Amniotic epithelial cell (primary cell): Measurements from ENCODE around the gene OGFOD3.
A peak's percentile ranks its signal among the peaks of the same experiment; 100 is the strongest.
"Not testable (repeated sequence)": the region's sequence is repeated elsewhere in the genome, so short reads cannot be mapped to it uniquely, and the experiment has no call there.

Source experiments
- DNase-seq: peaks from one replicate; pipeline ENCODE4 v3.0.0-alpha.2; 2010; ENCODE audit warnings: low read depth

The OGFOD3 gene

DNA sequence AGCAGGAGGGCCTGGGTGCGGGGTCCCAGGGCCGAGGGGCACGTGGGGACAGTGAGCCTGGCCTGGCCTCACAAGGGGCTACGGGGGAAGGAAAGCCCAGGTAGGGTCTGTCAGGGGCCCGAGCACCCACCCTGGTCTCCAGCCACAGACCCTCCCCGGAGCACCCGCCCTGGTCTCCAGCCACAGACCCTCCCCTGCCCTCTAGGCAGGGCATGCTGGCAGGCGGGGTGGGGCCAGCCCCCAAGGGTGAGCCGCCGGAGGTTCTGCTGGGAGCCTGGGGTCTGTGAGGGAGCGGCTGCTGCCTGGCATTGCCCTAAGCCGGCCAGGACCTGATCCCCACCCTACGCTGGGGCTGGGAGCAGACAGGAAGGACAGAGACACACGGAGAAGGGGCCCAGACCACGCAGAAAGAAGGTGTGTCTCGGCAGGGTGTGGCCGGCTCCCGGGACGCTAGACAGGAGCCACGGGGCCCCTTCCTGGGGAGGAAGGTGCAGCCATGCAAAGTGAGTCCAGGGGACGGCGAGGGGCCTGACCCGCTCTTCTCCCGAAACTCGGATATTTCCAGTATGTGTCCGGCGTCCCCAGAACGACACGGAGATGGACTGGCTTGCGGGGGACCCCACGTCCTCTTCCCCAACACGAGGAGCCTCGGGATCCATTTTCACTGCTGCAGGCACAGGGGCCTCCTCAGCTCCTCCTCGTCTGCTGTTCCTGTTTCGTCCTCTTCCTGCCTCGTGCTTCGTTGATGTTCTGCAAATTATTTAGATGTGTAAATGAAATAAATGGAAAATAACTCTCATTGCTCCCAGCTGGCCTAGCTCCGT is 31.3 kb downstream of the OGFOD3 start:
- no peak for DNase-seq

DNA sequence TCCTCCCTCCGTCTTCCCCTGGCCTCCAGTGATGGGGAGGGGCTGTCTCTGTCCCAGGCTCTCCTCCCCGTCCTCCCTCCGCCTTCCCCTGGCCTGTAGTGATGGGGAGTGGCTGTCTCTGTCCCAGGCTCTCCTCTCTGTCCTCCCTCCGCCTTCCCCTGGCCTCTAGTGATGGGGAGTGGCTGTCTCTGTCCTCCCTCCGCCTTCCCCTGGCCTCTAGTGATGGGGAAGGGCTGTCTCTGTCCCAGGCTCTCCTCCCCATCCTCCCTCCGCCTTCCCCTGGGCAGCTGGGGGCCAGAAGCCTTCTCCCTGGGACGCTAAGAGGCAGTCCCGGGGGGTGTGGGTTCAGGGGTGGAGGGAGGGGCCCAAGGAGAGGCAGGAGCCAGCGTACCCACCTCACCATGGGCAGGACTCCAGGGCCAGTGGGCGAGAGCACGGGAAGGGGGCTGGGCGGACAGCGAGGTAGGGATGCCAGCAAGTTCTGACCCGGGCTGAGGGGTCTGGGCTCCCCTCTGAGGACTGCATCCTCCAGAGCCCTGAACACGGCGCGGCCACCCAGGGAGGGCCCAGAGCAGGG is 32.0 kb downstream of the OGFOD3 start:
- DNase-seq = no peak

DNA sequence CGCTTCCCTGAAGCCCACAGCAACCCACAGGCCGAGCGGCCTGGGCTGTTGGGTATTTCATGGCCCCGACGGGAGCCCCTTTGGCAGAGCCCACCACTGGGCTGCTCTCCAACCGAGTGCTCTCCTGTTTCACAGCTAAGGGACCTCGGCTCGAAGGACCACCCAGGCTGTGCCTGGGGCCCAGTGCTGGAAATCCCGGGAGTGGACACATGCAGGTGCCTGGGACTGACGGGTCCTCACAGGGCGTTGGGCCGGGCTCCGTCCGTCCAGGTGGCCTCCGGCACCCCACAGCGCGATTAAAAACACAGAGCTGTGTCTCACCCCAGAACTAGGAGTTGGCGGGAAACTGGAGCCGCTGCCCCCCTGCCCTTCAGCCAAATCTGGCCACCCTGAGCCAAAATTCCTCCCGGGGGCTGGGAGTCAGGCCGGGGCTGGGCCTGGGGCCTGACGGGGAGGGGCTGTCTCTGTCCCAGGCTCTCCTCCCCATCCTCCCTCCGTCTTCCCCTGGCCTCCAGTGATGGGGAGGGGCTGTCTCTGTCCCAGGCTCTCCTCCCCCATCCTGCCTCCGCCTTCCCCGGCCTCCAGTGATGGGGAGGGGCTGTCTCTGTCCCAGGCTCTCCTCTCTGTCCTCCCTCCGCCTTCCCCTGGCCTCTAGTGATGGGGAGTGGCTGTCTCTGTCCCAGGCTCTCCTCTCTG is 32.7 kb downstream of the OGFOD3 start:
- no peak for DNase-seq

DNA sequence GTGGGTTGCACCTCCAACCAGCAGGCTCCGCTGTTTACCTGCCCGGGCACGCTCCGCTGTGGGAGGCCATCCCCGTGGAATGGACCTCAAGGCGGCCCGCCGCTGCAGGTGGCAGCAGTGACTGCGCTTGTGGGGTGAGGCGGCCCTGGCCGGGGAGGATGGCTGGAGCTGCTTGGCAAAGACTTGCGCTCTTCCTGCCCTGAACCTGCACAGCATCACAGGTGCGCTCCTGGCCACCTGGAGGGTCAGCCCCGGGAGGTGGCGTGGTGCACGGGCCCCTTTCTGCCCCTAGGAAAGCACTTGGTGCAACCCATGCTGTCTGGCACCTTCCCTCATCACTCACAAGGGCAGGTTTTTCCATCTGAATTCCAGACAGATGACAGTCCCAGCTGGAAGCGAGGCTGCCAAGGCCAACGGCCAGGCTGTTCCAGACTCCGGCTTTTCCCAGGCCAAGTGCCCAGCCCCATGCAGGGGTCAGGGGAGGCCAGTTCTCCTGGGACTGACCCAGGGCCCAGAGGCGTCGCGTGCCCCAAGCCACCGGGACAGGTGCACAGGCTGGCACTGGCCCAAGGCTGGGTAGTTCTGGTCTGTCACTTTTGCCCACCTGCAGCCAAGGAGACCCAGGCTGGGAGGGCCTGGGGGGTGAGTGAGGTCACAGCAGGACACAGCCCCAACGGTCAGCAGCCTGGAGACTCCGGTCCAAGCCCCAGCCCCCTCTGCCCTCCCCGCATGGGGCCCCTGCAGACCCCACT is 33.5 kb downstream of the OGFOD3 start:
- peak; percentile 62 for DNase-seq

DNA sequence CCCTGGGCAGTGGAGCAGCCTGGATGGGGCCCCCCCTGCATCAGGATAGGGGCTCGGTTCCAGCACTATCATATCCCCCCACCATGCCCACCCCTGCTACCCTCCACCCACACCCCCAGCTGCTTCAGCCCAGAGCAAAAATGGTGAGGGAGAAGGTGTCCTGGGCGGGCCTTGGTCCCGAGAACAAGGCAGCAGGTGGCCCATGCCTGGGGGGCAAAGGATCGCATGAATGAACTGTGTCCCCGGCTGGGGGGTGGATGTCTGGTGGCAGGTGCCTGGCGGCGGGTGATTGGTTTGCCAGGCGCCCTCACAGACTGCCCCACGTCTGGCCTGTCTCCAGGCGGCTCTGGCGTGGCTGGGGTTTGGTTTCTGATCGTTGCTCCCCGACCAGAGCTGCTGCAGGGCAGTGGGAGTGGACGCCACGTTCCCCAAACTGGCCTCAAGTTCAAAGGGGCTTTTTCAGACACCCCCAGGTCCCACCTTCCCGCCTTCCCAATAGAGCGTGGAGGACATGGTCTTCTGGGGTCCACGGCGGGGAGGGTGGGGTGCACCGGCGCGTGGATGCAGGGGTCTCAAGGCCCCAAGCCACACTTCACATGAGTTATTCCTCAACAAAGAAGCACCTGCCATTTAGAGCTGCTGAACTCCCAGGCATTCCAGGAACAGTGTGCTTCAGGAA is 34.2 kb downstream of the OGFOD3 start:
- no peak for DNase-seq

DNA sequence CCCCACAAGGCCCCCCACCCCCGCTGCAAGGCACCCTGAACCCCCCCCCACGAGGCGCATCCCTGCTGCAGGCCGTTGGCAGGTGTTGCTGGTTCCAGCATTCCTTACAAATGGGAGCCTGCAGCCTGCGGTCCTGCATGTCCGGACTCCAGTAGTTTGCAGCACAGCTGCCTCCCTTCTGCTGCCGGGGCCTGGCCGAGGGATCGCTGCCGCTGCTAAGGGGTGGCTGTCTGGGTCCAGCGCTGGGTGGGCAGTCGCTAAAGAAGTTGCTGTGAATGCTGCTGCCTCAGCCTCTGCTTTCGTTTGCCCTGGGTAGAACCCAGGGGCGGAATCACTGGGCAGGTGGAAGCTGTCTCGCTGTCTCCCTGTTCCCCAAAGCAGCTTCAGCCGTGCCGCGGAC is 35.0 kb downstream of the OGFOD3 start:
- no peak for DNase-seq

DNA sequence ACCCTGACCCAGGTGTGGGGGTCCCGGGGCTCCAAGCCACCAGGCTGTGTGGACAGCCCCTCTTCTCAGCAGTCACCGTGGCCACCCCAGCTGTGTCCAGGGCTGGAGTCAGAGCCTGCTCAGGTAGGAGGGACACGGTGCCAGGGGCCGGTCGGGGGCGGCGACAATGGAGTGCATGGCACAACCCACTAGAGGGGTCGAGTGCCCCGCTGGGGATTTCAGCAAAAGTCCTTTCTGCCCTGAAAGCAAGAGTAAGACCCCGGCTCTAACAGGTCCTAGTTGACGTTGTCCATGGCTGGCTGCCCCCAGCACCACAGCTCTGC is 35.5 kb downstream of the OGFOD3 start:
- no peak for DNase-seq

DNA sequence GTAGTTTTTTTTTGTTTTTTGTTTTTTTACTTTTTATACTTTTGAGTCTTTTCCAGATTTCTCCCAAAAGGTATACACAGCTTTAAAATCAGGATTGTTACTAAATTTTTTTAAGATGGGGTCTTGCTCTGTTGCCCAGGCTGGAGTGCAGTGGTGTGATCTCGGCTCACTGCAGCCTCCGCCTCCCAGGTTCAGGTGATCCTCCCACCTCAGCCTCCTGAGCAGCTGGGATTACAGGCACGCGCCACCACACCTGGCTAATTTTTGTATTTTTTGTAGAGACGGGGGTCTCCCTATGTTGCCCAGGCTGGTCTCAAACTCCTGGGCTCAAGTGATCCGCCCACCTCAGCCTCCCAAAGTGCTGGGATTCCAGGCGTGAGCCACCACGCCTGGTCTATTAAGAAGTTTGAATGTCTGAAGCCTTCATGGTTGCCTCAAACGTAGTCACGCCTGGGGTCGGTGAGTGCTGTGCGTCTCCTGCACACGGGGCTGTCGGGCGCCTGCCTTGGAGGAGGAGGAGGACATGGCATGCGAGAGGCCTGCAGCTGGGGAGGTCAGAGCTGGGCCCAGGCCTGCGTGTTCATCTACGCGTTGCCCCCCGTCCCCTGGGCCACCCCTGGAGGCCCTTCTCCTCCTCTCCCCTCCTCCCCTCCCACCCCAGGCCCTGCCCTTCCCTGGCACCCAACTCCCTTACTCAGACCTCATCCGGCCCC is 36.0 kb downstream of the OGFOD3 start:
- DNase-seq = not testable (repeated sequence)

DNA sequence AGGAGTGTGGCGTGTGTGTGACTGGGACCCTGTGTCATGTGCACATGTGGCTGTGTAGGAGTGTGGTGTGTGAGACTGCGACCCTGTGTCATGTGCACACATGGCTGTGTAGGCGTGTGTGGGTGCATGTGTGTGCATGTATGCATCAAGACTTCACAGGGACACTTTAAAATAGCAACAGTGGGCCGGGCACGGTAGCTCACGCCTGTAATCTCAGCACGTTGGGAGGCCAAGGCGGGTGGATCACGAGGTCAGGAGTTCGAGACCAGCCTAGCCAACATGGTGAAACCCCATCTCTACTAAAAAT is 36.7 kb downstream of the OGFOD3 start:
- DNase-seq = not testable (repeated sequence)

DNA sequence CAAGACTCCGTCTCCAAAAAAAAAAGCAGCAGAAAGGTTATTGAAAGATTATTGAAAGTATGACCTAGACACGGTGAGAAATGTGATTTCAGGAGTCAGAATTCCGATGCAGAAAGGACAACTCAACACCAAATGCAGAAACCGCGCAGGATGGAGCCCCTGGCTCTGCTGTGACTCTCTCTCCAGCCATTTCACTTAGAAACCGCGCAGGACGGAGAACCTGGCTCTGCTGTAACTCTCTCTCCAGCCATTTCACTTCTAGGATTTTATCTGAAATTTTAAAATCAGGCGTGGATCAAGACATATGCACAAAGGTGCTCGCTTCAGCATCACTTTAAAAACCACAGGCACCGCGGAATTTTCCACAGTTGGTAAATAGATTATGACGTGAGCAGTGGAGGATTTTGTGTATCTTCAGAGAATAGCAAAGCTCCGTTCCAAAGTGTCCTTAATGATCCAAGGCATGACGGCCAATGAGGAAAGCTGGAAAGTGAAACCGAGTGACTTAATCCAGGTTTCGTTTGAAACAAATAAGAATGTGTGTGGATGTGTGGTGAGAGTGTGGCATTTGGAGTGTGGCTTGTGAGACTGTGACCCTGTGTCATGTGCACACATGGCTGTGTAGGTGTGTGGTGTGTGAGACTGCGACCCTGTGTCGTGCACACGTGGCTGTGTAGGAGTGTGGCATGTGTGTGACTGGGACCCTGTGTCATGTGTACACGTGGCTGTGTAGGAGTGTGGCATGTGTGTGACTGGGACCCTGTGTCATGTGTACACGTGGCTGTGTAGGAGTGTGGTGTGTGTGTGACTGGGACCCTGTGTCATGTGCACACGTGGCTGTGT is 37.3 kb downstream of the OGFOD3 start:
- DNase-seq = peak; percentile 14

DNA sequence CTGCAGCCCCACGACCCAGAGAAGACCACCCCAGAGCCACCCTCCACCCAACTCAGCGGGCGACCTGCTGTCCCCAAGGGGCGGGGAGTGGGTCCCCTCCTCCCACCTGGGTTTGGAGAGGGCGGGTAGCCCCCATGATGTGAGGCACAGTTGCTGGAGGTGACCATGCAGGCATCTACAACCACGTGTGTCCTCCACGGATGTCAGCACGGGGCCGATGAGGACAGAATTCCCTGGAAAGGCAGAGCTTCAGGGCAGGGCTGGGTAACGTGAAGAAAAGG is 39.7 kb downstream of the OGFOD3 start:
- DNase-seq = no peak

DNA sequence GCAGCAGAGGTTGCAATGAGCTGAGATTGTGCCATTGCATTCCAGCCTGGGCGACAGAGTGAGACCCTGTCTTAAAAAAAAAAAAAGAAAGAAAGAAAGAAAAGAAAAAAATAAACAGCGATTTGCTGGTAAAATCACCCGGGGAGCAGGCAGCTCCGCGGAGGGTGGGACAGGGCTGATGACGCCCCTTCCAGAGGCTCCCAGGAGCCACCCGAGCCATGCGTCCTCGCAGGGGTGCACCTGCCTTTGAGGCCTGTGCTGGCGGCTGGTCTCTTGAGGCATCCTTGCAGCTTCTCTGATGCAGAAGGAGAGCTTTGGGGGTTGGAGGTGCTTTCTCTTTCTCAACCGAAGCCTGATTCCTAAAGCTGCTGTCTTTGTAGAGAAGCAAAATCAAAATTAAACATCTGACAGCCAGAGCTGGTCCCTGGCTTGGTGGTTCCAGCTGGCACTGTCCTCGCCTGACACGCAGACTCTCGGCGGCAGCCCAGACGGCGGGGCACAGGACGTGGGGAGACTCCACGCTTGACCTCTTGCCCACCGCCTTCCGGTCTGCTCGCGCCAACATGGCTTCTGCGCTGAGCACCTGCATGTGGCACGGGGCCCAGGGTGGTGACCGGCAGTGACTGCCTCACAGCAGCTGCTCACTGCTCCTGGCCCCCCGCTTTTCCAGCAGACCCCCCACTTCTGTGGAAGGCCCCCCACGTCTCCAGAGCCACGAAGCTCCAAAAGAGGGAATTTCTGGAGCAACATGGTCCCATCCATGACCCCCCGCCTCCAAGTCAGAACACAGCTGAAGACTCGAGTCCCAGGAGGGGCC is 40.3 kb downstream of the OGFOD3 start:
- no peak for DNase-seq

DNA sequence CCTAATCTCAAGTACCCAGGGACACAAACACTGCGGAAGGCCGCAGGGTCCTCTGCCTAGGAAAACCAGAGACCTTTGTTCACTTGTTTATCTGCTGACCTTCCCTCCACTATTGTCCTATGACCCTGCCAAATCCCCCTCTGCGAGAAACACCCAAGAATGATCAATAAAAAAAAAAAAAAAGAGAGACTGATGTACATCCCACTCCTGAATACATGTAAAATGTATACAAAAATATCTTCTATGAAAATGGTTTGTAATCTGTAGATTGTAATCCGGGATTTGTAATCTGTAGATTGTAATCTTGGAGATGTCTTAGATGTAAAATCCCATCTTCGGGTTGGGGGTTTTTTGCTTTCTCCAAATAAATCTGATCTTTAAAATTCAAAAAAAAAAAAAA is 41.1 kb downstream of the OGFOD3 start:
- DNase-seq = not testable (repeated sequence)

DNA sequence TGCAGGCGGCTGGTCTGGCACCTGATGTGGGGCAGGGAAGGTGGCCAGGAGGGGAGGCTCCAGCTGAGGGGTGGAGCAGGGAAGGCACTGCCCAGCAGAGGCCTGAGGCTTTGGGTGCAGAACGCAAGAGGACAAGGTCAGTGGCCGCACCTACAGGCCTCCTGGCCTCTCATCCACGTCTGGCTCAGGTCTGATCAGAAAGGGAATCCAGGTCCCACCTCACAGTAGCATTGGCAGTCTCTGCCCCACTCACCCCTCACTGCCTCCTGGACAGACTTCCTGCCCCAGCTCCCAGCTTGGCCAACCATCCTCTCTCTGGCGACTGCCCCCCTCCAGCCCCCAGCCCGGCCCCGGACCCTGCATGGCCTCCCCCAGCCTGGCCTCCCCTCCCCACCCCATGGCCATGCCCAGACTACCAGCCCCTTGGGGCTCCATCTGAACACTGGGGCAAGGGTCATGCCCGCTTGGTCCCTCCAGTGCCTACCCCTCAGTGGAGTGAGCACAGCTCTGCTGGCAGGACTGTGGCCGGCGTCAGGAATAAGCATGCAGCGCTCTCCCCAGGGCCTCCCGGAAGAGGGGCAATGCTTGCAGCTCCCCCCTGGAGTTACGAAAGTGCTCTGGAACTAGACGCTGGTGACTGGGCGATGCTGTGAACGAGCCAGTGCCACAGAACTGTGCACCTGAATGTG is 42.2 kb downstream of the OGFOD3 start:
- DNase-seq = no peak

DNA sequence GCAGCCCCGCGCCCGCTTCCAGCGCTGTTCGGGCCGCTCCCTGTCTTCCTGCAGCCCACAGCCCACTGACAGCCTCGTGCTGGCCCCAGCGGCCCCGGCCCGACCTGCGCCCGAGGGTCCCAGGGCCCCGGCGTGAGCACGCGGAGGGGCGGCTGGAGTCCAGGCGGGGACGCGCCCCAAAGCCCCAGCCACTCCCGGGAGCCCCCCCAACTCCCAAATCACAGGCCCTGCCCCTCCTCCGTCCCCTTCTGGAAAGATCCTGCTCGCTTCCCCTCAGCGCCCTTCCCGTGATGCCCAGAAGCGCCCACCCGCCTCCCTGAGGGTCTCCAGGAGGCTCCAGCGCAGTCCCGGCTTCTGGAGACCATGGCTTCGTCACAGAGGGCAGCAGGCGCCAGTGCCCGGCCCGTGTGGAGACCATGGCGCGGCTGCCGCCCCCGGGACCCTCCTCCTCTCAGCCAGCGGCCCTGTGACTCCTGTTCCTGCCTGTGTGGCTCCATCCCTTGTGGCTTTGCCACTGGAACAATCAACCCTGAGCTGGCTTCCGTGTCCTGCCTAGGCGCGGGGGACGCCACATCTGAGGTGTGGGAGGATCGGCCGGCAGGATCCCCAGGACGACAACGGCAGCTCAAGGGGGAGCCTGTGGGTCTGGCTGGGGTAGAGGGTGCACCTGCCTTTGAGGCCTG is 42.9 kb downstream of the OGFOD3 start:
- DNase-seq = no peak

DNA sequence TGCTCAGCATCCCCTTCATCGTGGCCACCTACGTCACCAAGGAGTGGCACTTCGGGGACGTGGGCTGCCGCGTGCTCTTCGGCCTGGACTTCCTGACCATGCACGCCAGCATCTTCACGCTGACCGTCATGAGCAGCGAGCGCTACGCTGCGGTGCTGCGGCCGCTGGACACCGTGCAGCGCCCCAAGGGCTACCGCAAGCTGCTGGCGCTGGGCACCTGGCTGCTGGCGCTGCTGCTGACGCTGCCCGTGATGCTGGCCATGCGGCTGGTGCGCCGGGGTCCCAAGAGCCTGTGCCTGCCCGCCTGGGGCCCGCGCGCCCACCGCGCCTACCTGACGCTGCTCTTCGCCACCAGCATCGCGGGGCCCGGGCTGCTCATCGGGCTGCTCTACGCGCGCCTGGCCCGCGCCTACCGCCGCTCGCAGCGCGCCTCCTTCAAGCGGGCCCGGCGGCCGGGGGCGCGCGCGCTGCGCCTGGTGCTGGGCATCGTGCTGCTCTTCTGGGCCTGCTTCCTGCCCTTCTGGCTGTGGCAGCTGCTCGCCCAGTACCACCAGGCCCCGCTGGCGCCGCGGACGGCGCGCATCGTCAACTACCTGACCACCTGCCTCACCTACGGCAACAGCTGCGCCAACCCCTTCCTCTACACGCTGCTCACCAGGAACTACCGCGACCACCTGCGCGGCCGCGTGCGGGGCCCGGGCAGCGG is 43.6 kb downstream of the OGFOD3 start:
- DNase-seq = no peak

DNA sequence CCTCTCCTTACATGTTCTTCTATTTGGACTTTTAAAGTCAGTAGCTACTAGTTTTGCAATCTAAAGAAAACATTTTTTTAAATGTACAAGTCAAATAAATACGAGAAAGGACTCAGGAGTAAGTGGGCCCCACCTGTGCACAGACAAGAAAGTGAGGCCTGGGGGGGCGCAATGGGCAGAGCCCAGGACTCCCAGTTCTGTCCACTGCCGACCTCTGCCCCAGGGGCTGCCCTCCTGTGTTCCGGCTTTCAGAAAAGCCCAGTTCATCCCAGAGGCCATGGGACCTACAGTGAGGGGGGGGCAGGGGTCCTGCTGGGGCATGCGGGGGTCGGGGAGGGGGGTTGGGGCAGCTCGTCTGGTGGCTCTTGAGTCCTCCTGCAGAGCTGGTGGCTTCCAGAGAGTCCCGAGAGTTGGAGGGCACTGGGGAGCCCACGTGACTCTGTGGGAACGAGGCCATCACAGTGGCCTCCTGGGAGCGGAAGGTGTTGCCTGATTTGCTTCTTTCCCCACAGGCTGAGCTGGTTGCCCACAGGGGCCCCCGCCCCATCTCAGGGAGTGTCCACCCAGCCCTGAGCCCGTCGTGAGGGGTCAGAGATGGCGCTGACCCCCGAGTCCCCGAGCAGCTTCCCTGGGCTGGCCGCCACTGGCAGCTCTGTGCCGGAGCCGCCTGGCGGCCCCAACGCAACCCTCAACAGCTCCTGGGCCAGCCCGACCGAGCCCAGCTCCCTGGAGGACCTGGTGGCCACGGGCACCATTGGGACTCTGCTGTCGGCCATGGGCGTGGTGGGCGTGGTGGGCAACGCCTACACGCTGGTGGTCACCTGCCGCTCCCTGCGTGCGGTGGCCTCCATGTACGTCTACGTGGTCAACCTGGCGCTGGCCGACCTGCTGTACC is 44.4 kb downstream of the OGFOD3 start:
- DNase-seq = no peak
